EH (cell line): Measurements from ENCODE around the gene UMOD.

Experiments used
- DNase-seq: peaks from one replicate; pipeline ENCODE4 v3.0.0-alpha.2; 2015; ENCODE audit warnings: low read depth

UMOD gene

DNA sequence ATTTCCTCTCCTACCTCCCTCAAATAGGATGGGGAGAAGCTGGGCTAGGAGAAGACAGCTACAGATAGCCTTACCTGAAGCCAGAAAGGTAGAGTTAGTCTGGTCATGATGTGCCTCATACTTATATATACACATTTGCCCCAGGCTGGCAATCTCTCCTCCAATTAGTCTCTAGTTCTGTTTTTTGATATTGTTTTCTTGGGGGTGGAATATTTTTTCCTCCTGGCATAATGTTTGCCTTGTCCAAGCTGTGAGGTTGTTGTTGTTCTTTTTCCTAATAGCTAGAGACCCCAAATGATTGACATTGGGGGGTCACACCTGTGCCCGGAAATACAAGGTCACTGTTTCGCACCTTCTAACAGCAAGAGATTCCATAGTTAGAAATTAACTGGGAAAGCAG, at the start of gene UMOD:
UMOD (minus strand) TSS at position 101 of the 400 bp plus-strand sequence. CDS start 1,978 bp downstream, outside the sequence.
- no peak for DNase-seq

DNA sequence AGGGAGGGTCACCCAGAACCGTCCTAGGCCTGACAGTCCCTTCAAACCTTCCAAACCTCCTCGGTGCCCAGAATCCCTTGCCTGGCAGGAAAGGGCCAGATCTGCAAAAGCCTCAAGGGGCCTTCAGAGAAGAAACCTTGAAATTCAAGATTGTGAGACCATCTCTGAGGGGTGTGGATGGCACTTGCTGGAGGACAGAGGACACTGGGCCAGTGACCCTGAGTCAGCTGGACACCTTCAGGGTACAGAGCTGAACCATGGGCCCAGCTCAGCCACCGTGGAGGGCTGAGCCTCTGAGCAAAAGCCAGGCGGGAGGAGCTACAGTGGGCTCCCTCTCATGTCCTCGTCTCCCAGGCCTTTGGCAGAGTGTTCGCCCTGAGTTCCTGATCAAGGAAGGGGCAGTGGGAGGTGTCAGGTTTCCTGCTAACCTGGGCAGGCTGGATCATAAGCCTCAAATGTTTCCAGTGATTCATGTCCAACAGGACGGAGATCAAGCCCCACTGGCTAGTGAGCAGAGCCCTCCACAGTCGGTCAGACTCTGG, 49.0 kb upstream of the UMOD start:
- no peak for DNase-seq

- DNase-seq = no peak
Measured at GRCh38 chr16:20401066-20401465, 48.6 kb upstream of the UMOD start.

GRCh38 chr16:20399185-20399584, 46.7 kb upstream of the UMOD start:
- DNase-seq = no peak

- DNase-seq = no peak
Measured at GRCh38 chr16:20398603-20399002, 46.1 kb upstream of the UMOD start.

- DNase-seq = no peak
Measured at GRCh38 chr16:20397468-20398074, 45.1 kb upstream of the UMOD start.

DNA sequence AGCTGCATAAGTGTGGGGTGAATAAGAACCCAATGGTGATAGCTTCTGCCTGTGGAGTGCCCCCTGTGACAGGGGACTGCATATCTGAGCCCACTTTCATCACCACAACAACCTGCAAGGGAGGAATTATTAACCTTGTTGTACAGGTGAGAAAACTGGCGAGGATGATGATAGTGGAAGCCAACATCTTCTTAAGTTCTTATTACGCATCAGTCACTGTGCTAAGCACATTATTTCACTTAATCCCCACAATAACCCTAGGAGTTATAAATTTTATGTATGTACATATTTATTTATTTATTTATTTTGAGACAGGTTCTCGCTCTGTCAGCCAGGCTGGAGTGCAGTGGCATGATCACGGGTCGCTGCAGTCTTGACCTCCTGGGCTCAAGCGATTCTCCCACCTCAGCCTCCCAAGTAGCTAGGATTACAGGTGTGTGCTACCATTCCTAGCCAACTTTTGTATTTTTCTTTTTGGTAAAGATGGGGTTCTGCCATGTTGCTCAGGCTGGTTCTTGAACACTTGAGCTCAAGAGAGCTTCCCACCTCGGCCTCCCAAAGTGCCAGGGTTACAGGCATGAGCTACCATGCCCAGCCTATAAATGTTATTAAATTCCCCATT, 44.4 kb upstream of the UMOD start:
- DNase-seq = no peak

GRCh38 chr16:20395946-20396345, 43.4 kb upstream of the UMOD start:
- DNase-seq = no peak

DNA sequence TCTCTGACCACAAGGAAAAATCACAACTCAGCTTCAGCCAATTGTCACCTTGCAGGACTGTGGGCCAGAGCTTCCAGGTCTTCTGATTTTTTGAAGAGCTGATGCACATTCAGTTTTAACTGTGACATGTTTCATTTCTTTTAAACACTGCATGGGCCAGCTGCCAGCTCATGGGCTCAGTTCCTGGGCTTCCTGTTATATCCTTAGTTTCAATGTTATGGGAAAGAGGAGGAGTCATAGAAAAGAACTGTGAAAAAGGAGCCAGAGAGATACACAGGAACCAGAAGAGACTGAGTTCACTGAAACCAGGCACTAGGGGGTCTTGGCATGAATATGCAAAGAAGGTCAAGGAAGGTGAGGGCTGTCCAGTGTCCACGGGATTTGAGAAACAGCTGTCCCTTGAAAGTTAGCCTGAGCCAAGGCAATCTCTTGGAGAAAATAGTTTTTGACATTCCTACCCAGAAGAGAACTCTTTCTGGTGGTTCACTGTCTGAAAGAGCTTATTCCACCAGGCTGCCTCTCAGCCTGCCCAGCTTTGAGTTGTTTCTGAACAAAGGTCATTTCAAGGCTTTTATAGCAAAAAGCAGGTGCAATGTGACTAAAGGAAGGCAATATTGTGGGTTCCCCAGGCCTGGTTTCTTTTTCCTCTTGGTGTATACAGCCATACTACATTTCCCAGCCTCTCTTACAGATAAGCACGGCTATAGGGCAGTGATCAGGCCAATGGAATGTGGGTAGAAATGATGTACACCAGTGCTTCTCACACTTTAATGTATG, 41.5 kb upstream of the UMOD start:
- no peak for DNase-seq

GRCh38 chr16:20391045-20391444, 38.5 kb upstream of the UMOD start:
- no peak for DNase-seq

- DNase-seq = no peak
Measured at GRCh38 chr16:20388854-20389253, 36.3 kb upstream of the UMOD start.

DNA sequence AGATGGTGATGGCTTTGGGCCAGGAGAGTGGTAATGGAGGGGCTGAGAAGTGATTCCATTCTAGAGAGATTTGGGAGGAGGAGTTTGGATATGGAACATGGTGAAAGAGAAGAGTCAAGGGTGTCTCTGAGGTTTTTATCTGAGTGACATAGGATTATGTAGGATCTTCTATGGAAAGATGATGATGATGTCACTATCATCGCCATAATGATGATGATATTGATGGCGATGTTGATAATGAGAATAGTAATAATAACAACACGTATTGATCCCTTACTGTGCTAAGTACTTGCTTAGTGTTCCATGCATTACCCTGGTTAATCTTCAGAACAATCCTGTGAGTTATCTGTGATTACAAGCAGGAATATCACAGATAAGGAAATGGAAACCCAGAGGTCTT, 35.5 kb upstream of the UMOD start:
- no peak for DNase-seq

DNA sequence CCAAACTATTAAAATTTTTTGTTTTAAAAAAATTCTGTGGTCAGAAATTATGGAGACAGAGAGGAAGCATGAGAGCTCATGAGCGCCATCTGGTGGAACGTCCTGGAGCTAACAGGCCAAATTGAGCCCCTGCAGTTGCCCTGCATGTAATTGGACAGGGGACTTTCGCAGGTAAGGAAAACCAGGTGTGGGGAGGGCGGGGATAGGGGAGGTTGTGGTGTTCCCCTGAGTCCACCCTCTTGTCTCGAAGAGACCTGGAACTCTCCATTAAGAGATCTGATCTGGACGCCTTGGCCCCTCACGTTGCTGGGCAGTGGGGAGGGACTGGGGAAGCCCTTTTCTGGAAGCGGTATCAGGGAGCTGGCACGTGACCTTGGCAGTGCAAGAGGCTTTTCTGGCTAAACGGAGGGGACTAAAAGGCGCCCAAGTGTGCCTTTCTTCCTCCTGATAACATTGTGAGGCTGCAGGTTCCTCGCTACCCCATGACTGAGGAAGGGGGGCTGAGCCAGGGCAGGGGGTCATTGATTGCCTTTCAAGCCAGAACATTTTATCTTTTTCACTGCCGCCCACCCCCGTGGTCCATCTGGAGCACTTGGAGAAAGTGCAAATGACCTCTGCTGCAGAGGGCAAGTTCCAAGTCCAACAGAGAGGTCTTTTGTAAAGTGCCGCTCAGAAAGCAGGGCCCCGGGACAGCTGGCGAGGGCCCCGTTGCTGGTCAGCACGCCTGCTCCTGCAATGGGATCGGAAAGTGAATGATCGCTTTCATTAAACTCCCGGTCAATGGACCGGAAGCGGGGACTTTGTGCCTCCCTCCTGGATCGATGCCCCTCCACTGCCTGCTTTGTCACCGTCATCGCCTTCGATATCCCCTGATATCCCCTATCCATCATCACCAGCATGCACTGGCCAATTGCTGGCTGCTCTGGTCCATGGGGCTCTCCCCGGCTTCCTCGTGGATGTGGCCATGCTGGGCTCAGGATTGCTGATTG, 33.6 kb upstream of the UMOD start:
- peak; percentile 45 for DNase-seq

GRCh38 chr16:20383106-20384029, 30.9 kb upstream of the UMOD start:
- DNase-seq = peak; percentile 54

DNA sequence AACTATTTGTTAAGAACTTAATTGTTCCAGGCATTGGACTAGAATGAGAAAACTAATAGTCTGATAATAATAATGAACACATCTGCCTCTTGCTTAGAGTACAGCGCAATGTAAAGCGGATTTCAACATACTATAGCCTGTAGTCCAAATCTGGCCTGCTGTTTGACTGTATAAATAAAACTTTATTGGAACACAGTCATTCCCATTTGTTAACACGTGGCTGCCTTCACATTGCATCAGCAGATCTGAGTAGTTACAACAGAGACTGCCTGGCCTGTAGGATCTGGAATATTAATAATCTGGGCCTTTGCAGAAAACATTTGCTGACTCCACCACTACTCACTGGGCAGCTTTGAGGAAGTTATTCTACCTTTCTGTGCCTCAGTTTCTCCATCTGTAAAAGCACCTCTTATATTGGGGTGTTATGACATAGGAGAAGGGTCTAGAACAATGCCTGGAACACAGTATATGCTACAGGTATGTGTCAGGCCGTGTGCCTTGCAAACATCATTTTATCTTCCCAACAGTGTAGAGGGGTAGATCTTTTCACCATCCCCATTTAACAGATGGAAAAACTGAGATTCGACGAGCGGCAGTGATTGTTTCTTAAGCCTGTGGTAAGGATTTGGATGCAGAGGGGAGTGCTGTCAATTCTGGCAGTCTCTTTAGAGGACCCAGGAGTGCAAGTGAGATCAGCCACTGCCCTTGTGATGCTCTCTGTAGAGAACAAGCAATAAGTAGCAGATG, 29.9 kb upstream of the UMOD start:
- DNase-seq = no peak

- DNase-seq = no peak
Measured at GRCh38 chr16:20380782-20381181, 28.3 kb upstream of the UMOD start.

GRCh38 chr16:20377181-20377580, 24.7 kb upstream of the UMOD start:
- no peak for DNase-seq

DNA sequence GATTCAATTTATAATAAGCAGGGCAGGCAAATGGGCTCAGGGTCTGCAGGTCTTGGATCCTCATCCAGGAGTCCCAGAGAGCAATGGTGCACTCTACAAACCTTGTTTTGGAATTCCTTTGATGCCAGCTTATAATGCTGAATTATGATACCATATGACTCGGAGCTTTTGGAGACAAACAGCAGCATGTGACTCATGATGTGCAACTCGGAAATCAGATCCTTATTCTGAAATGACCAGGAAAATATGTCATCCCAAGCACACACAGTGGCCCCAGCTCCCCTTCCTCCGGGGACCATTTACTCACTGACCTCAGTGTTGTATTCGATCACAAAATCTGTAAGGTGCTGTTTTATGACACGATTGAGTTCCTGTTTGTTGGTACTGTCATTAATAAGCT, 20.2 kb upstream of the UMOD start:
- no peak for DNase-seq

DNA sequence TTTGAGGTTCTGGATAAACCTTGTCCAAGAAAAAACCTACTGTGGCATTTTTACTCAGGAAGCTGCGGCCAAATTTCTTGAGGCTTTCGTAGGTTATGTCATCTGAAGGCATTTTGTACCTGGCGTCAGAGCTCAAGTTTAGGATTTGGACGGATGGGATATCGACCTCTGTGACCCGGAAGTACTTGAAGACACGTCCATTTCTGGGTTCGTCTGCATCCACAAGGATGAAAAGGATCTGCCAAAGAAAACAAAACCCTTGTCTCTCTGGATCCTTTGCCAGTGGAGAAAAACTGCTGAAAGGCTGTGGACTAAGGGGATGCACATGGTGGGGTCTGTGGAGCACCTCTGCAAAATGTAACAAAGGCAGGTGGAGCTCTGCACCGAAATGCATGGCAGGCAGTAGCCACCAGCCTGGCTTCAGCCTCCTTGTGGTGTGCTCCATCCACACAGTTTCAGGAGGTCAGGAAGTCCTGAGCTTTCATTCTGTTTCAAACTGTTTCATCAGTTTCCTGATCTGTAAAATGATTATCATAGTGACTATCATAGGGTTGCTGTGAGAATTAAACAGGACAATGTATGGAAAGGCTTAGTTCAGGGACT, 17.0 kb upstream of the UMOD start:
- no peak for DNase-seq

DNA sequence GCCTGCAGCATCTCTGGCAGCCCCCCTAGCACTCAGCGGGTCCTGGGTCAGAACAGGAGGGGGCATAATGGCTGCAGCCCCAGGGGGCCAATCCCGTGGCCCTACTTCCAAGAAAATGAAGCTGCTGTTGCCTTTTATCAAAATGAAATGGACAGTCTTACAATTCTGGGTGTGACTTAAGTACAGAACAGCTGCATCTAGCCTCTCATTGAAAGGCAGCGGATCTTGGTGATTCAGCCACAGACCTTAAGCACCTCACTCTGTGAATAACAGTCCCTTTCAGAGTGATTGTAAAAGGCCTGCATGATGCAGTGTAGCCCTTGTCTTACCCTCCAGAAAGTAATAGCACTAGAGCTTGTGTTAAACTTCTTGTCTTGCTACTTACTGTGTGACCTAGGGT, 11.5 kb upstream of the UMOD start:
- no peak for DNase-seq
